Neural cell (in vitro differentiated cells): ENCODE data around the gene CA9. TPM values are rescaled to one million over a fixed set of nuclear protein-coding genes. Genes with fewer than 3 reads are reported as not detected.

Experiments
- H2AFZ ChIP-seq: fragments of 200-600, 300-800 bp; sonication (generic), shearing (Covaris generic); 2 replicates; pipeline ENCODE4 v1.6.0; 2014; ENCODE audit warnings: low read depth, mild to moderate bottlenecking, antibody characterized with exemption, low read length, moderate library complexity
- H3F3A ChIP-seq: fragments of 200-600 bp; shearing (Covaris generic); 2 replicates; pipeline ENCODE4 v1.6.1; 2016; ENCODE audit warnings: mild to moderate bottlenecking, moderate library complexity, mixed read lengths, antibody characterized with exemption, low read length; ENCODE audit not compliant: insufficient read depth, poor library complexity, severe bottlenecking
- H3K27ac ChIP-seq: fragments of 200-600, 300-800 bp; sonication (generic), shearing (Covaris generic); 2 replicates; pipeline ENCODE4 v1.5.1; 2014; ENCODE audit warnings: mild to moderate bottlenecking, low read length, moderate library complexity
- H3K27me3 ChIP-seq: fragments of 300-800, 200-600 bp; sonication (generic), shearing (Covaris generic); 2 replicates; pipeline ENCODE4 v1.6.0; 2014; ENCODE audit warnings: mild to moderate bottlenecking, low read depth, low read length, moderate library complexity; ENCODE audit not compliant: insufficient read depth
- H3K36me3 ChIP-seq: fragments of 300-800, 200-600 bp; sonication (generic), shearing (Covaris generic); 2 replicates; pipeline ENCODE4 v1.5.1; 2014; ENCODE audit warnings: mild to moderate bottlenecking, antibody characterized with exemption, low read length, moderate library complexity; ENCODE audit not compliant: insufficient read depth
- H3K4me2 ChIP-seq: fragments of 300-800, 200-600 bp; sonication (generic), shearing (Covaris generic); 2 replicates; pipeline ENCODE4 v1.6.0; 2014; ENCODE audit warnings: mild to moderate bottlenecking, low read length
- H3K4me3 ChIP-seq: fragments of 300-800, 200-600 bp; sonication (generic), shearing (Covaris generic); 2 replicates; pipeline ENCODE4 v1.5.1; 2014; ENCODE audit warnings: mild to moderate bottlenecking, low read length, moderate library complexity
- H3K79me2 ChIP-seq: fragments of 200-600 bp; shearing (Covaris generic); replicated peaks from 2 replicates; pipeline ENCODE4 v1.6.0; 2014; ENCODE audit warnings: mild to moderate bottlenecking, low read length, moderate library complexity; ENCODE audit not compliant: insufficient read depth
- H3K9ac ChIP-seq: fragments of 300-800, 200-600 bp; sonication (generic), shearing (Covaris generic); 2 replicates; pipeline ENCODE4 v1.6.1; 2016; ENCODE audit warnings: mild to moderate bottlenecking, low read length, mixed read lengths
- H3K9me2 ChIP-seq: fragments of 200-600 bp; shearing (Covaris generic); 2 replicates; pipeline ENCODE4 v1.6.1; 2016; ENCODE audit warnings: mild to moderate bottlenecking, low read length, mixed read lengths; ENCODE audit not compliant: insufficient read depth
- H3K9me3 ChIP-seq: fragments of 200-600, 300-800 bp; sonication (generic), shearing (Covaris generic); 2 replicates; pipeline ENCODE4 v1.6.1; 2016; ENCODE audit warnings: mild to moderate bottlenecking, mixed run types, low read length, moderate library complexity, mixed read lengths
- H4K20me1 ChIP-seq: fragments of 200-600 bp; shearing (Covaris generic); 2 replicates; pipeline ENCODE4 v1.6.1; 2016; ENCODE audit warnings: mild to moderate bottlenecking, mixed run types; ENCODE audit not compliant: insufficient read depth
- EP300 ChIP-seq: fragments of 450-650 bp; conservative IDR thresholded peaks from 2 replicates; pipeline ENCODE4 v1.6.1; 2014; ENCODE audit warnings: antibody characterized with exemption, mild to moderate bottlenecking, moderate library complexity; ENCODE audit not compliant: poor library complexity, severe bottlenecking
- EZH2 ChIP-seq: fragments of 200-600, 300-800 bp; shearing (Covaris generic), sonication (generic); IDR thresholded peaks from 2 replicates; pipeline ENCODE4 v1.6.1; 2014; ENCODE audit warnings: antibody characterized with exemption, low read length, borderline replicate concordance, mild to moderate bottlenecking; ENCODE audit not compliant: insufficient read depth, poor library complexity, severe bottlenecking
- MXI1 ChIP-seq: fragments of 450-650 bp; conservative IDR thresholded peaks from 2 replicates; pipeline ENCODE4 v1.6.1; 2014; ENCODE audit warnings: antibody characterized with exemption, mild to moderate bottlenecking; ENCODE audit not compliant: poor library complexity, severe bottlenecking
- POLR2AphosphoS5 ChIP-seq: IDR thresholded peaks from 2 replicates; pipeline ENCODE4 v1.6.1; 2012
- RAD21 ChIP-seq: fragments of 450-650 bp; conservative IDR thresholded peaks from 2 replicates; pipeline ENCODE4 v1.6.1; 2014; ENCODE audit warnings: antibody characterized with exemption, mild to moderate bottlenecking, moderate library complexity
- SMC3 ChIP-seq: fragments of 450-650 bp; conservative IDR thresholded peaks from 2 replicates; pipeline ENCODE4 v1.6.1; 2014; ENCODE audit warnings: antibody characterized with exemption, mild to moderate bottlenecking, moderate library complexity; ENCODE audit not compliant: poor library complexity
- TAF1 ChIP-seq: IDR thresholded peaks from 2 replicates; pipeline ENCODE4 v1.6.1; 2012; ENCODE audit warnings: low read depth
- polyA plus RNA-seq: library from polyadenylated mRNA; depleted of rRNA; stranded (reverse); fragments of >200 nt; gene quantifications from 2 replicates; pipeline ENCODE4 v1.2.3, GENCODE V29; 2014
- TF ChIP-seq, protein P1 (sequence below): fragments of 450-650 bp; IDR thresholded peaks from 2 replicates; pipeline ENCODE4 v1.5.1; 2014; ENCODE audit warnings: antibody characterized with exemption, mild to moderate bottlenecking, moderate library complexity; ENCODE audit not compliant: poor library complexity, severe bottlenecking
- TF ChIP-seq, protein P2 (sequence below): IDR thresholded peaks from 2 replicates; pipeline ENCODE4 v1.6.1; 2012; ENCODE audit warnings: borderline replicate concordance

CA9 gene
- polyA plus RNA-seq, 1 donor from 2014 or later = not detected

DNA sequence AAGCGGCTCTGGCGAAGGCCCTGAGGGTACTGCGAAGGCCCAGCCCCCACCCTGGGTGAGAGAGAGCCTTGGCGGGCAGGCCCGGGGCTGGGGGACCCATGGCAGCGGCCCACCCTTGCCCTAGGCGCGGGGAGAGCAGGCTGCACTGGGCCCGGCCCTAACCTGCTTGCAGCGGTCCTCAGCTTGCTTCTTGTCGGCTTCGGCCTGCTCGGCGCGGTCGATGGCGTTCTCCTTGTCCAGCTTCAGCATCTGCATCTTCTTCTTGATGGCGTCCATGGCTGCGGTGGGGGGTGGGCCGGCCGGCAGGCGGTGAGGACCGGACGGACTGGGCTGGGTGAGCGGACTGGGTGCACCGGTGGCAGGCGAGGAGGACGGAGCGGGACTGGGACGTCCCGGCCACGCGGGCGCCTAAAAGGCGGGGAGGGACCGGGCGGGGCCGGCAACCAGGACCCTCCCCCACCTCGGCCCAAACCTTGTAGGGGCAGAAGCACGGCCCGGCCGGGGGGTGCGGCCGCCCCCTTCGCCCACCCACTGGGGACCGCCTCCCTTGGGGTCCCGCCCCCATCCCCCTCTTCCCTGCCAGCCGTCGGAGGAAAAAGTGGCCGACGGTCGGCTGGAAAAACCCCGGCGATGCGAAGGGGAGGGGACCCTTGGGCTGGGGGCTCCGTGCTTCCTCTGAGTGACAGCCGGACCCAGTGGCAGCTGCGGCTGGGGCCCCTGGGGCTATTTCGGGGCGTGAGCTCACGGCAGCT lies 16.0 kb downstream of the CA9 start, which contains the start of gene TPM2:
TSS of gene TPM2 (minus strand) at position 384 of the 752 bp plus-strand sequence. CDS start at position 276, 108 bp downstream.
- Histone ChIP-seq H3K79me2 (no peaks in the 10 kb centered on the region), H4K20me1 (no peaks in the 10 kb centered on the region), H3F3A (no peaks in the 10 kb centered on the region), H3K9ac (peak within 1 kb of the TSS; percentile 26), H3K27me3 (peaks cover 27% of the 10 kb centered on the region), H3K9me2 (no peaks in the 10 kb centered on the region), H3K9me3 (no peaks in the 10 kb centered on the region), H3K4me3 (peak within 1 kb of the TSS; percentile 61), H2AFZ (no peak within 1 kb of the TSS), H3K4me2 (peak within 1 kb of the TSS; percentile 19), H3K36me3 (no peaks in the 10 kb centered on the region), H3K27ac (no peak within 1 kb of the TSS)
- TF ChIP-seq POLR2AphosphoS5 (no peak), SMC3 (no peak), EZH2 (no peak), TAF1 (no peak), RAD21 (no peak)

DNA sequence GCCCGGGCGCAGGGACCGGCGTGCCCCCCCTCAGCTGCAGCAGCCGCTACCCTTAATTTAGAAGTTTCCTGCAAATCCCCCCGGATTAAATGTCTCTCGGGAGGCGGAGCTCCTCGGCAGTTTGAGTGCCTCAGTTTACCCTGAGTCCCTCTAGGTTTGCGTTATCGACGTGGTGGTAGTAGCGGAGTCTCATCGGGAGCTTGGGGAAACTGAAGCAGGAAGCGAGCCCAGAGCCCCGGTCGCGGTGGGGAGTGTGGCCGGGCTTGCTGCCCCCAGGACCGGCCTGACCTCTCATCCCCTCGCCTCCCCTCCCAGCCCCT lies 16.5 kb downstream of the CA9 start:
- peak overlapping the region; percentile 19 for H3K4me2 ChIP-seq
- peaks cover 27% of the 10 kb centered on the region for H3K27me3 ChIP-seq
- TF ChIP-seq, protein P1, sequence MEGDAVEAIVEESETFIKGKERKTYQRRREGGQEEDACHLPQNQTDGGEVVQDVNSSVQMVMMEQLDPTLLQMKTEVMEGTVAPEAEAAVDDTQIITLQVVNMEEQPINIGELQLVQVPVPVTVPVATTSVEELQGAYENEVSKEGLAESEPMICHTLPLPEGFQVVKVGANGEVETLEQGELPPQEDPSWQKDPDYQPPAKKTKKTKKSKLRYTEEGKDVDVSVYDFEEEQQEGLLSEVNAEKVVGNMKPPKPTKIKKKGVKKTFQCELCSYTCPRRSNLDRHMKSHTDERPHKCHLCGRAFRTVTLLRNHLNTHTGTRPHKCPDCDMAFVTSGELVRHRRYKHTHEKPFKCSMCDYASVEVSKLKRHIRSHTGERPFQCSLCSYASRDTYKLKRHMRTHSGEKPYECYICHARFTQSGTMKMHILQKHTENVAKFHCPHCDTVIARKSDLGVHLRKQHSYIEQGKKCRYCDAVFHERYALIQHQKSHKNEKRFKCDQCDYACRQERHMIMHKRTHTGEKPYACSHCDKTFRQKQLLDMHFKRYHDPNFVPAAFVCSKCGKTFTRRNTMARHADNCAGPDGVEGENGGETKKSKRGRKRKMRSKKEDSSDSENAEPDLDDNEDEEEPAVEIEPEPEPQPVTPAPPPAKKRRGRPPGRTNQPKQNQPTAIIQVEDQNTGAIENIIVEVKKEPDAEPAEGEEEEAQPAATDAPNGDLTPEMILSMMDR = no peak
- TF ChIP-seq SMC3 = no peak
- no peak for TF ChIP-seq EZH2
- TF ChIP-seq TAF1 = no peak
- TF ChIP-seq RAD21 = no peak
- no peak for TF ChIP-seq MXI1
- TF ChIP-seq, protein P2, sequence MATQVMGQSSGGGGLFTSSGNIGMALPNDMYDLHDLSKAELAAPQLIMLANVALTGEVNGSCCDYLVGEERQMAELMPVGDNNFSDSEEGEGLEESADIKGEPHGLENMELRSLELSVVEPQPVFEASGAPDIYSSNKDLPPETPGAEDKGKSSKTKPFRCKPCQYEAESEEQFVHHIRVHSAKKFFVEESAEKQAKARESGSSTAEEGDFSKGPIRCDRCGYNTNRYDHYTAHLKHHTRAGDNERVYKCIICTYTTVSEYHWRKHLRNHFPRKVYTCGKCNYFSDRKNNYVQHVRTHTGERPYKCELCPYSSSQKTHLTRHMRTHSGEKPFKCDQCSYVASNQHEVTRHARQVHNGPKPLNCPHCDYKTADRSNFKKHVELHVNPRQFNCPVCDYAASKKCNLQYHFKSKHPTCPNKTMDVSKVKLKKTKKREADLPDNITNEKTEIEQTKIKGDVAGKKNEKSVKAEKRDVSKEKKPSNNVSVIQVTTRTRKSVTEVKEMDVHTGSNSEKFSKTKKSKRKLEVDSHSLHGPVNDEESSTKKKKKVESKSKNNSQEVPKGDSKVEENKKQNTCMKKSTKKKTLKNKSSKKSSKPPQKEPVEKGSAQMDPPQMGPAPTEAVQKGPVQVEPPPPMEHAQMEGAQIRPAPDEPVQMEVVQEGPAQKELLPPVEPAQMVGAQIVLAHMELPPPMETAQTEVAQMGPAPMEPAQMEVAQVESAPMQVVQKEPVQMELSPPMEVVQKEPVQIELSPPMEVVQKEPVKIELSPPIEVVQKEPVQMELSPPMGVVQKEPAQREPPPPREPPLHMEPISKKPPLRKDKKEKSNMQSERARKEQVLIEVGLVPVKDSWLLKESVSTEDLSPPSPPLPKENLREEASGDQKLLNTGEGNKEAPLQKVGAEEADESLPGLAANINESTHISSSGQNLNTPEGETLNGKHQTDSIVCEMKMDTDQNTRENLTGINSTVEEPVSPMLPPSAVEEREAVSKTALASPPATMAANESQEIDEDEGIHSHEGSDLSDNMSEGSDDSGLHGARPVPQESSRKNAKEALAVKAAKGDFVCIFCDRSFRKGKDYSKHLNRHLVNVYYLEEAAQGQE = no peak
- TF ChIP-seq POLR2AphosphoS5 = no peak
- TF ChIP-seq EP300 = no peak
- no peaks in the 10 kb centered on the region for H3K9me3 ChIP-seq
- H3K27ac ChIP-seq = no peak overlapping the region
- no peaks in the 10 kb centered on the region for H3K36me3 ChIP-seq
- no peaks in the 10 kb centered on the region for H4K20me1 ChIP-seq
- no peaks in the 10 kb centered on the region for H3F3A ChIP-seq
- no peak overlapping the region for H2AFZ ChIP-seq
- H3K9ac ChIP-seq = peak overlapping the region; percentile 26
- no peaks in the 10 kb centered on the region for H3K79me2 ChIP-seq
- H3K4me3 ChIP-seq = peak overlapping the region; percentile 61
- H3K9me2 ChIP-seq = no peaks in the 10 kb centered on the region
